Activated naive CD8-positive, alpha-beta T cell treated with anti-CD3 and anti-CD28 coated beads, Interleukin-2, amount 10 ng/mL, durations not matched to agents 7 days and 5 days (primary cell): ENCODE results near the gene TRIM75. TPM values are rescaled to one million over a fixed set of nuclear protein-coding genes. Genes with fewer than 3 reads are reported as not detected.
"Not testable (repeated sequence)": the region's sequence is repeated elsewhere in the genome, so short reads cannot be mapped to it uniquely, and the experiment has no call there.

Experiments used
- ATAC-seq: fragments of 150-1000 bp; cut with Tn5 transposase; one replicate; pipeline ENCODE4 v1.10.0; 2021; ENCODE audit warnings: low read depth, moderate library complexity
- POLR2A ChIA-PET: fragments of 350-600 bp; sonication (Branson Sonifier 250); formaldehyde crosslinking; loops from one replicate; lab custom pipeline; 2021; ENCODE audit warnings: antibody characterized with exemption; lab: Charles Lee
- DNase-seq: peaks from one replicate; pipeline ENCODE4 v3.0.0; 2021
- H3K27ac Mint-ChIP-seq: one replicate; pipeline ENCODE4 v1.8.0; 2022; ENCODE audit warnings: mild to moderate bottlenecking, mixed read lengths
- H3K27me3 Mint-ChIP-seq: one replicate; pipeline ENCODE4 v1.8.0; 2022; ENCODE audit warnings: mild to moderate bottlenecking, moderate library complexity, mixed read lengths
- H3K36me3 Mint-ChIP-seq: one replicate; pipeline ENCODE4 v1.8.0; 2021; ENCODE audit warnings: mild to moderate bottlenecking, mixed read lengths
- H3K4me1 Mint-ChIP-seq: one replicate; pipeline ENCODE4 v1.8.0; 2021; ENCODE audit warnings: mixed read lengths
- H3K4me3 Mint-ChIP-seq: one replicate; pipeline ENCODE4 v1.8.0; 2022; ENCODE audit warnings: mild to moderate bottlenecking, moderate library complexity, mixed read lengths
- H3K9me3 Mint-ChIP-seq: one replicate; pipeline ENCODE4 v1.8.0; 2021; ENCODE audit warnings: mixed read lengths
- total RNA-seq, 2 experiments: library from RNA; stranded (reverse); gene quantifications; one replicate each; pipeline ENCODE4 v1.2.3, GENCODE V29; 2021

The TRIM75 gene
- not detected for total RNA-seq

GRCh38 chr4:165053645-165054044 lies at the start of gene TRIM75:
TRIM75 (plus strand) TSS chr4:165053866; CDS start chr4:165059148, 5,282 bp downstream.
- H3K4me1 Mint-ChIP-seq, result no peaks in the 10 kb centered on the region
- H3K4me3 Mint-ChIP-seq, result no peak within 1 kb of the TSS
- ATAC-seq (no peak), DNase-seq (no peak)
- no peaks in the 10 kb centered on the region for H3K36me3 Mint-ChIP-seq
- H3K27me3 Mint-ChIP-seq, result peaks cover 10% of the 10 kb centered on the region
- no peaks in the 10 kb centered on the region for H3K9me3 Mint-ChIP-seq
- no peak within 1 kb of the TSS for H3K27ac Mint-ChIP-seq
- POLR2A ChIA-PET, result no interaction called here

GRCh38 chr4:165005352-165005925 lies 48.2 kb upstream of the TRIM75 start:
- ATAC-seq (no peak), DNase-seq (no peak)
- peaks cover 14% of the 10 kb centered on the region for H3K4me1 Mint-ChIP-seq
- no peak overlapping the region for H3K27ac Mint-ChIP-seq
- H3K9me3 Mint-ChIP-seq, result no peaks in the 10 kb centered on the region
- H3K4me3 Mint-ChIP-seq, result no peak overlapping the region
- no peaks in the 10 kb centered on the region for H3K36me3 Mint-ChIP-seq
- H3K27me3 Mint-ChIP-seq, result peaks cover 42% of the 10 kb centered on the region
- POLR2A ChIA-PET, result no interaction called here

- no peaks in the 10 kb centered on the region for H3K9me3 Mint-ChIP-seq
- POLR2A ChIA-PET, result no interaction called here
- H3K27me3 Mint-ChIP-seq, result peaks cover 50% of the 10 kb centered on the region
- peaks cover 14% of the 10 kb centered on the region for H3K4me1 Mint-ChIP-seq
- no peak for ATAC-seq
- no peak overlapping the region for H3K27ac Mint-ChIP-seq
- DNase-seq, result no peak
- no peak overlapping the region for H3K4me3 Mint-ChIP-seq
- no peaks in the 10 kb centered on the region for H3K36me3 Mint-ChIP-seq
Measured at GRCh38 chr4:165006456-165006855, 47.2 kb upstream of the TRIM75 start.

GRCh38 chr4:165006886-165007285 lies 46.8 kb upstream of the TRIM75 start:
- H3K36me3 Mint-ChIP-seq, result no peaks in the 10 kb centered on the region
- H3K27me3 Mint-ChIP-seq, result peaks cover 54% of the 10 kb centered on the region
- ATAC-seq (no peak), DNase-seq (no peak)
- no peaks in the 10 kb centered on the region for H3K9me3 Mint-ChIP-seq
- no peak overlapping the region for H3K27ac Mint-ChIP-seq
- POLR2A ChIA-PET, result no interaction called here
- peaks cover 14% of the 10 kb centered on the region for H3K4me1 Mint-ChIP-seq
- H3K4me3 Mint-ChIP-seq, result no peak overlapping the region

- ATAC-seq, result peak; percentile 96
- DNase-seq, result no peak
- Mint-ChIP-seq H3K27me3 (peaks cover 64% of the 10 kb centered on the region), H3K4me1 (peaks cover 14% of the 10 kb centered on the region), H3K36me3 (no peaks in the 10 kb centered on the region), H3K4me3 (peak overlapping the region; percentile 16), H3K27ac (no peak overlapping the region), H3K9me3 (no peaks in the 10 kb centered on the region)
- POLR2A ChIA-PET, result interaction anchor here (0.6 kb wide), 1 partner anchor 505 kb away, joined by 3 read pairs; no protein-coding TSS in a partner anchor
Measured at GRCh38 chr4:165009493-165010227, 44.0 kb upstream of the TRIM75 start.

GRCh38 chr4:165010487-165010886 lies 43.2 kb upstream of the TRIM75 start:
- Mint-ChIP-seq H3K4me1 (peaks cover 14% of the 10 kb centered on the region), H3K27me3 (peaks cover 61% of the 10 kb centered on the region), H3K9me3 (no peaks in the 10 kb centered on the region), H3K36me3 (no peaks in the 10 kb centered on the region), H3K27ac (no peak overlapping the region), H3K4me3 (no peak overlapping the region)
- POLR2A ChIA-PET, result interaction anchor here (0.6 kb wide), 1 partner anchor 505 kb away, joined by 3 read pairs; no protein-coding TSS in a partner anchor
- ATAC-seq, result no peak
- DNase-seq, result no peak

GRCh38 chr4:165010991-165011390 lies 42.7 kb upstream of the TRIM75 start:
- H3K4me1 Mint-ChIP-seq, result peaks cover 14% of the 10 kb centered on the region
- POLR2A ChIA-PET, result no interaction called here
- ATAC-seq, result no peak
- no peaks in the 10 kb centered on the region for H3K9me3 Mint-ChIP-seq
- no peak overlapping the region for H3K27ac Mint-ChIP-seq
- H3K4me3 Mint-ChIP-seq, result no peak overlapping the region
- H3K27me3 Mint-ChIP-seq, result peaks cover 61% of the 10 kb centered on the region
- no peaks in the 10 kb centered on the region for H3K36me3 Mint-ChIP-seq
- no peak for DNase-seq

- no peak overlapping the region for H3K27ac Mint-ChIP-seq
- no peaks in the 10 kb centered on the region for H3K36me3 Mint-ChIP-seq
- peaks cover 57% of the 10 kb centered on the region for H3K27me3 Mint-ChIP-seq
- no peak overlapping the region for H3K4me3 Mint-ChIP-seq
- H3K4me1 Mint-ChIP-seq, result peaks cover 14% of the 10 kb centered on the region
- DNase-seq, result no peak
- ATAC-seq, result no peak
- POLR2A ChIA-PET, result no interaction called here
- no peaks in the 10 kb centered on the region for H3K9me3 Mint-ChIP-seq
Measured at GRCh38 chr4:165011403-165011802, 42.3 kb upstream of the TRIM75 start.

GRCh38 chr4:165013691-165014090 lies 40.0 kb upstream of the TRIM75 start:
- DNase-seq, result no peak
- Mint-ChIP-seq H3K36me3 (no peaks in the 10 kb centered on the region), H3K27me3 (peaks cover 42% of the 10 kb centered on the region), H3K27ac (no peak overlapping the region), H3K9me3 (no peaks in the 10 kb centered on the region), H3K4me3 (no peak overlapping the region), H3K4me1 (peaks cover 14% of the 10 kb centered on the region)
- POLR2A ChIA-PET, result no interaction called here
- no peak for ATAC-seq

- Mint-ChIP-seq H3K36me3 (no peaks in the 10 kb centered on the region), H3K27ac (no peak overlapping the region), H3K4me1 (no peaks in the 10 kb centered on the region), H3K9me3 (no peaks in the 10 kb centered on the region), H3K27me3 (peaks cover 27% of the 10 kb centered on the region), H3K4me3 (no peak overlapping the region)
- DNase-seq, result no peak
- no peak for ATAC-seq
- POLR2A ChIA-PET, result no interaction called here
Measured at GRCh38 chr4:165016971-165017370, 36.7 kb upstream of the TRIM75 start.

- peaks cover 18% of the 10 kb centered on the region for H3K27me3 Mint-ChIP-seq
- DNase-seq, H3K27ac Mint-ChIP-seq, H3K4me3 Mint-ChIP-seq, ATAC-seq, H3K9me3 Mint-ChIP-seq, H3K4me1 Mint-ChIP-seq, POLR2A ChIA-PET, H3K36me3 Mint-ChIP-seq: not testable (repeated sequence)
Measured at GRCh38 chr4:165019995-165020394, 33.7 kb upstream of the TRIM75 start.

GRCh38 chr4:165025782-165026181 lies 27.9 kb upstream of the TRIM75 start:
- POLR2A ChIA-PET, result not testable (repeated sequence)

GRCh38 chr4:165027762-165028402 lies 25.8 kb upstream of the TRIM75 start:
- Mint-ChIP-seq H3K27ac (no peak overlapping the region), H3K4me3 (no peak overlapping the region), H3K36me3 (no peaks in the 10 kb centered on the region), H3K9me3 (no peaks in the 10 kb centered on the region), H3K27me3 (peaks cover 7% of the 10 kb centered on the region), H3K4me1 (no peaks in the 10 kb centered on the region)
- POLR2A ChIA-PET, result no interaction called here
- no peak for ATAC-seq
- no peak for DNase-seq

More at GRCh38 chr4:165025782-165026181, 27.9 kb upstream of the TRIM75 start:
- ATAC-seq, H3K4me1 Mint-ChIP-seq, H3K27ac Mint-ChIP-seq, DNase-seq, H3K36me3 Mint-ChIP-seq, H3K4me3 Mint-ChIP-seq, H3K9me3 Mint-ChIP-seq: not testable (repeated sequence)
- peaks cover 15% of the 10 kb centered on the region for H3K27me3 Mint-ChIP-seq
